ENCODE measurements around the gene TIMM22. TPM values are rescaled to one million over a fixed set of nuclear protein-coding genes. Genes with fewer than 3 reads are reported as not detected.

TIMM22 gene
- total RNA-seq, 3 donors from 2014 or later (not counting 1 experiment from before 2014, with no cell fraction given), result 7.8 to 11.3 (median 8.9) TPM

GRCh38 chr17:980406-981291, 16.3 kb upstream of the TIMM22 start:
- Mint-ChIP-seq H3K4me1 (peaks cover 12 to 17% of the 10 kb centered on the region in 2 donors), H3K27ac (peak overlapping the region; percentile 69 to 83), H3K4me3 (peak overlapping the region; percentile 80), H3K9me3 (no peaks in the 10 kb centered on the region), H3K36me3 (no peaks in the 10 kb centered on the region), H3K27me3 (ENCODE audit: low read depth in 2 of 2) (peaks cover 16 to 22% of the 10 kb centered on the region in 2 donors)
- H3K36me3 ChIP-seq (ENCODE audit: control insufficient read depth, insufficient read depth, low read length), result no peaks in the 10 kb centered on the region
- TF ChIP-seq CTCF (IDR thresholded peaks at IDR 0.05), result peak; percentile 23
- peaks cover 24% of the 10 kb centered on the region for H3K27me3 ChIP-seq (ENCODE audit: control insufficient read depth, insufficient read depth, low read length)
- DNase-seq (peak; percentile 45 to 92), ATAC-seq (peak; percentile 50 to 54 (median 50))
- H3K4me1 ChIP-seq (ENCODE audit: control insufficient read depth, insufficient read depth, low read length), result peaks cover 21% of the 10 kb centered on the region
- H3K9me3 ChIP-seq (ENCODE audit: control insufficient read depth, insufficient read depth, low read length), result no peaks in the 10 kb centered on the region
- intact Hi-C loops (cut with micrococcal nuclease), result loop anchor here (2.0 kb wide), 1 partner anchor 16 kb away; the partner anchor contains the start of gene TIMM22
- H3K4me3 ChIP-seq (ENCODE audit: low read length), result peak overlapping the region; percentile 61
- WGBS (ENCODE audit: insufficient coverage), result 31% methylated on average over 42 of the region's 43 CpGs
- no peak overlapping the region for H3K27ac ChIP-seq (ENCODE audit: low read length)

GRCh38 chr17:981292-981658, 15.7 kb upstream of the TIMM22 start:
- 45% methylated on average over 10 of the region's 10 CpGs for WGBS (ENCODE audit: insufficient coverage)
- intact Hi-C loops (cut with micrococcal nuclease), result loop anchor here (2.0 kb wide), 1 partner anchor 16 kb away; the partner anchor contains the start of gene TIMM22
- no peaks in the 10 kb centered on the region for H3K36me3 ChIP-seq (ENCODE audit: control insufficient read depth, insufficient read depth, low read length)
- Mint-ChIP-seq H3K27me3 (ENCODE audit: low read depth in 2 of 2) (peaks cover 16% of the 10 kb centered on the region in 2 donors), H3K4me1 (peaks cover 12 to 17% of the 10 kb centered on the region in 2 donors), H3K27ac (peak overlapping the region; percentile 69 to 73), H3K36me3 (no peaks in the 10 kb centered on the region), H3K4me3 (peak overlapping the region; percentile 67), H3K9me3 (no peaks in the 10 kb centered on the region)
- H3K27me3 ChIP-seq (ENCODE audit: control insufficient read depth, insufficient read depth, low read length), result peaks cover 19% of the 10 kb centered on the region
- H3K4me3 ChIP-seq (ENCODE audit: low read length), result no peak overlapping the region
- H3K4me1 ChIP-seq (ENCODE audit: control insufficient read depth, insufficient read depth, low read length), result peaks cover 21% of the 10 kb centered on the region
- H3K27ac ChIP-seq (ENCODE audit: low read length), result no peak overlapping the region
- peak; percentile 1 for TF ChIP-seq CTCF (IDR thresholded peaks at IDR 0.05)
- no peak for ATAC-seq
- H3K9me3 ChIP-seq (ENCODE audit: control insufficient read depth, insufficient read depth, low read length), result no peaks in the 10 kb centered on the region
- no peak for DNase-seq

- 78% methylated on average over 3 of the region's 3 CpGs for WGBS (ENCODE audit: insufficient coverage)
- no peak for DNase-seq
- no peaks in the 10 kb centered on the region for H3K27me3 ChIP-seq (ENCODE audit: control insufficient read depth, insufficient read depth, low read length)
- H3K27ac ChIP-seq (ENCODE audit: low read length), result no peak overlapping the region
- H3K27ac Mint-ChIP-seq, result no peak overlapping the region
- no peaks in the 10 kb centered on the region for H3K9me3 ChIP-seq (ENCODE audit: control insufficient read depth, insufficient read depth, low read length)
- peaks cover 0 to 2% of the 10 kb centered on the region in 2 donors for H3K27me3 Mint-ChIP-seq (ENCODE audit: low read depth in 2 of 2)
- peaks cover 6 to 11% of the 10 kb centered on the region in 2 donors for H3K4me1 Mint-ChIP-seq
- H3K9me3 Mint-ChIP-seq, result no peaks in the 10 kb centered on the region
- no peaks in the 10 kb centered on the region for H3K36me3 ChIP-seq (ENCODE audit: control insufficient read depth, insufficient read depth, low read length)
- no peaks in the 10 kb centered on the region for H3K36me3 Mint-ChIP-seq
- no peak overlapping the region for H3K4me3 ChIP-seq (ENCODE audit: low read length)
- peaks cover 13% of the 10 kb centered on the region for H3K4me1 ChIP-seq (ENCODE audit: control insufficient read depth, insufficient read depth, low read length)
- no peak for TF ChIP-seq CTCF (IDR thresholded peaks at IDR 0.05)
- intact Hi-C loops (cut with micrococcal nuclease), result no loop called here
- no peak for ATAC-seq
- no peak overlapping the region for H3K4me3 Mint-ChIP-seq
Measured at GRCh38 chr17:983921-984320, 13.0 kb upstream of the TIMM22 start.

All from natural killer cell (primary cell).